ENCODE results near the gene RAB31.

Gene RAB31

GRCh38 chr18:9817725-9818422, 109.8 kb downstream of the RAB31 start:
- DNase-seq (ENCODE audit: low read depth in 2 of 2), result no peak

- DNase-seq (ENCODE audit: low read depth in 2 of 2), result no peak
Observed at GRCh38 chr18:9818423-9818734, 110.3 kb downstream of the RAB31 start.

GRCh38 chr18:9820127-9820526, 112.0 kb downstream of the RAB31 start:
- DNase-seq (ENCODE audit: low read depth in 2 of 2), result no peak

- DNase-seq (ENCODE audit: low read depth in 2 of 2), result no peak
Observed at GRCh38 chr18:9820719-9821118, 112.6 kb downstream of the RAB31 start.

GRCh38 chr18:9822587-9823185, 114.6 kb downstream of the RAB31 start:
- DNase-seq (ENCODE audit: low read depth in 2 of 2), result no peak

GRCh38 chr18:9823805-9824473, 115.8 kb downstream of the RAB31 start:
- no peak for DNase-seq (ENCODE audit: low read depth in 2 of 2)

GRCh38 chr18:9824474-9824832, 116.4 kb downstream of the RAB31 start:
- no peak for DNase-seq (ENCODE audit: low read depth in 2 of 2)

GRCh38 chr18:9824952-9825371, 116.9 kb downstream of the RAB31 start:
- DNase-seq (ENCODE audit: low read depth in 2 of 2), result no peak

- DNase-seq (ENCODE audit: low read depth in 2 of 2), result no peak
Observed at GRCh38 chr18:9825571-9826073, 117.5 kb downstream of the RAB31 start.

- DNase-seq (ENCODE audit: low read depth in 2 of 2), result no peak
Observed at GRCh38 chr18:9826685-9827084, 118.6 kb downstream of the RAB31 start.

GRCh38 chr18:9827211-9827792, 119.2 kb downstream of the RAB31 start:
- no peak for DNase-seq (ENCODE audit: low read depth in 2 of 2)

GRCh38 chr18:9827793-9828505, 119.8 kb downstream of the RAB31 start:
- DNase-seq (ENCODE audit: low read depth in 2 of 2), result no peak

GRCh38 chr18:9828506-9829396, 120.7 kb downstream of the RAB31 start:
- DNase-seq (ENCODE audit: low read depth in 2 of 2), result no peak

- no peak for DNase-seq (ENCODE audit: low read depth in 2 of 2)
Observed at GRCh38 chr18:9829397-9829712, 121.3 kb downstream of the RAB31 start.

GRCh38 chr18:9831036-9831722, 123.1 kb downstream of the RAB31 start:
- no peak for DNase-seq (ENCODE audit: low read depth in 2 of 2)

GRCh38 chr18:9831723-9832199, 123.7 kb downstream of the RAB31 start:
- no peak for DNase-seq (ENCODE audit: low read depth in 2 of 2)

GRCh38 chr18:9832871-9833270, 124.8 kb downstream of the RAB31 start:
- no peak for DNase-seq (ENCODE audit: low read depth in 2 of 2)

GRCh38 chr18:9834551-9834950, 126.5 kb downstream of the RAB31 start:
- no peak for DNase-seq (ENCODE audit: low read depth in 2 of 2)

- no peak for DNase-seq (ENCODE audit: low read depth in 2 of 2)
Observed at GRCh38 chr18:9835113-9835755, 127.1 kb downstream of the RAB31 start.

- no peak for DNase-seq (ENCODE audit: low read depth in 2 of 2)
Observed at GRCh38 chr18:9835825-9836224, 127.7 kb downstream of the RAB31 start.
